DND-41 (cell line): ENCODE data around the gene ZNRF1.

Source experiments
- CTCF ChIP-seq: IDR thresholded peaks from 2 replicates; pipeline ENCODE4 v1.5.1; 2012; ENCODE audit warnings: borderline replicate concordance, low read length, moderate library complexity, mild to moderate bottlenecking; ENCODE audit not compliant: poor library complexity, severe bottlenecking; ENCODE audit errors: extremely low read depth
- EZH2 ChIP-seq: IDR thresholded peaks from 3 replicates; pipeline ENCODE4 v1.6.1; 2012; ENCODE audit warnings: borderline replicate concordance, low read depth, mild to moderate bottlenecking, moderate library complexity, low read length, inconsistent platforms; ENCODE audit not compliant: severe bottlenecking

DNA sequence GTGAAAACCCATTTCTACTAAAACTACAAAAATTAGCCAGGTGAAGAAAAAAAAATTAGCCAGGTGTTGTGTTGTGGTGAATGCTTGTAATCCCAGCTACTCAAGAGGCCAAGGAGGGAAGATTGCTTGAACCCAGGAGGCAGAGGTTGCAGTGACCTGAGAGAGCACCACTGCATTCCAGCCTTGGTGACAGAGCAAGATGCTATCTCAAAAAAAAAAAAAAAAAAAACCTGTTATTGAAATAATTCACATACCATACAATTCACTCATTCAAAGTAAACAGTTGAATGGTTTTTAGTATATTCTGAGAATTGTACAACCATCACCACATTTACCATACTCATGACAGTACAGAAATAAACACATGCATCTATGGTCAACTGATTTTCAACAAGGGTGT, 31.0 kb downstream of the ZNRF1 start:
- no peak for TF ChIP-seq CTCF
- no peak for TF ChIP-seq EZH2
